Measurements from ENCODE around the gene JAM3.

The JAM3 gene

DNA sequence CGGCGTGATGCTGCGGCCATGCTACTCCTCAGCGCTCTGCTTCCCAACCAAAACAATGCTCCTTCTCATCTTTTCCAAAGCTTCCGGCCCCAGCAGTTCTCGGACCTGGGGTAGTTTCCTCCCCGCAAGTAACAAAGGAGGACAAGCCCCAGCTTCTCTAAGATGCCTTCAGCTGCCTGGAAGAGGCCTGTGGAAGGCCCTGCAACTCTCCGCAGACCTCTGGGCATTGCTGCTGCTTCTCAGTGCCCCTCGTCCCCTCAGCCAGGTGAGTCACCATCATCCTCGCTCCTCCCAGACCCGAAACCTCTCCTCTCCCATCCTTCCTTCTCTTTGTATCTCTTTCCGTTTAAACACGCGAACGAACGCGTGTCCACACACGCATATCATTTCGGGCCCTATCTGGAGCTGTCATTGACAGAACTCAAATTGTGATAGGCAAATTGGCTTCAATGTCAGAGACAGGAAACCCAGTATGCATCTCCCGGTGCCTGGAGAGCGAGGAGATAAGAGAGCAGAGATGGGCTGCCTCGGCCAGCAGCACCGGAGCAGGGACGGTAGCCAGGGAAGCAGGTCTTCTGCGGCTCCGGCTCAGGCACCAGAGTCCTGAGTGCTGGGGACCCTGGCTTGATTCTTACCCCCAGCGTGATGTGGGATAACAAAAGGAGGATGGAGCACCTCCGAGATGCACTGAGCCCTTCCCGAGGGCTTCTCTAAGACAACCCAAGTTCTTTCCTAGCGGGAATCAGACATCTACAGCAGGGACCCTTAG, 22.0 kb upstream of the JAM3 start:
- H3K4me3 ChIP-seq (ENCODE audit: low read length): no peak overlapping the region
- no peak overlapping the region for H2AFZ ChIP-seq (ENCODE audit: low read length)
- DNase-seq: no peak
- no peak overlapping the region for H3K4me2 ChIP-seq (ENCODE audit: low read depth, low read length)
- H3K9me3 ChIP-seq (replicated peaks; ENCODE audit: insufficient read depth, low read length): no peaks in the 10 kb centered on the region
- no peaks in the 10 kb centered on the region for H3K79me2 ChIP-seq (ENCODE audit: low read length)
- H3K9ac ChIP-seq (ENCODE audit: low read length): no peak overlapping the region
- no peaks in the 10 kb centered on the region for H3K27me3 ChIP-seq (replicated peaks; ENCODE audit: insufficient read depth, low read length)
- H3K9me2 ChIP-seq (replicated peaks; ENCODE audit: insufficient read depth, low read length): no peaks in the 10 kb centered on the region
- H3K36me3 ChIP-seq (replicated peaks; ENCODE audit: insufficient read depth, low read length): no peaks in the 10 kb centered on the region
- H4K20me1 ChIP-seq (ENCODE audit: insufficient read depth, low read length): no peaks in the 10 kb centered on the region
- no peak for TF ChIP-seq EZH2phosphoT487 (IDR thresholded peaks at IDR 0.05; ENCODE audit: low read length)
- TF ChIP-seq, protein P1, sequence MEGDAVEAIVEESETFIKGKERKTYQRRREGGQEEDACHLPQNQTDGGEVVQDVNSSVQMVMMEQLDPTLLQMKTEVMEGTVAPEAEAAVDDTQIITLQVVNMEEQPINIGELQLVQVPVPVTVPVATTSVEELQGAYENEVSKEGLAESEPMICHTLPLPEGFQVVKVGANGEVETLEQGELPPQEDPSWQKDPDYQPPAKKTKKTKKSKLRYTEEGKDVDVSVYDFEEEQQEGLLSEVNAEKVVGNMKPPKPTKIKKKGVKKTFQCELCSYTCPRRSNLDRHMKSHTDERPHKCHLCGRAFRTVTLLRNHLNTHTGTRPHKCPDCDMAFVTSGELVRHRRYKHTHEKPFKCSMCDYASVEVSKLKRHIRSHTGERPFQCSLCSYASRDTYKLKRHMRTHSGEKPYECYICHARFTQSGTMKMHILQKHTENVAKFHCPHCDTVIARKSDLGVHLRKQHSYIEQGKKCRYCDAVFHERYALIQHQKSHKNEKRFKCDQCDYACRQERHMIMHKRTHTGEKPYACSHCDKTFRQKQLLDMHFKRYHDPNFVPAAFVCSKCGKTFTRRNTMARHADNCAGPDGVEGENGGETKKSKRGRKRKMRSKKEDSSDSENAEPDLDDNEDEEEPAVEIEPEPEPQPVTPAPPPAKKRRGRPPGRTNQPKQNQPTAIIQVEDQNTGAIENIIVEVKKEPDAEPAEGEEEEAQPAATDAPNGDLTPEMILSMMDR (IDR thresholded peaks at IDR 0.05; ENCODE audit: low read length): no peak
- no peak for TF ChIP-seq EZH2 (optimal IDR thresholded peaks at IDR 0.05; ENCODE audit: low read depth, low read length)
- no peaks in the 10 kb centered on the region for H3K4me1 ChIP-seq (ENCODE audit: low read length)
- H3K27ac ChIP-seq (ENCODE audit: low read length): no peak overlapping the region
- no peaks in the 10 kb centered on the region for H3F3A ChIP-seq (ENCODE audit: insufficient read depth, low read length)

DNA sequence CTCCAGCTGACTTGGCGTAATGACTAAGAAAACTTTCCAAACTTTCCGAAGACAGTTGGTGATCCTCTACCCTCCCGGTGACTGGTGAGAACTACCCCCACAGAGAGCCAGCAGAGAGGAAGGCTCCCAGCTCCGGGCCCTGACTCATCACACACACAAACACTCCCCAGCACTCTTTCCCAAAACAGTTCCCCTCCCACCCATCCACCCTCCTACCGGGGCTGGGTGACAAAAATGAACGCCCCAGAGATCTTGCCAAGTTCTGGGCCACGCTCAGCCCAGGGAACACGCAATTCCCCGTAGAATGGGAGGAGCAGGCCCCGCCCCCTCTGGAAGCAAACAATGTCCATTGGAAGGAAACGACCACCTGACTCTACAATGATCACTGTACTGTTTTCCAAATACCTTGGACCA, 21.3 kb upstream of the JAM3 start:
- Histone ChIP-seq H3K4me3 (ENCODE audit: low read length) (no peak overlapping the region), H3K9me2 (replicated peaks; ENCODE audit: insufficient read depth, low read length) (no peaks in the 10 kb centered on the region), H3K4me2 (ENCODE audit: low read depth, low read length) (no peak overlapping the region), H4K20me1 (ENCODE audit: insufficient read depth, low read length) (no peaks in the 10 kb centered on the region), H2AFZ (ENCODE audit: low read length) (no peak overlapping the region), H3K79me2 (ENCODE audit: low read length) (no peaks in the 10 kb centered on the region), H3F3A (ENCODE audit: insufficient read depth, low read length) (no peaks in the 10 kb centered on the region), H3K9ac (ENCODE audit: low read length) (no peak overlapping the region), H3K9me3 (replicated peaks; ENCODE audit: insufficient read depth, low read length) (no peaks in the 10 kb centered on the region), H3K27me3 (replicated peaks; ENCODE audit: insufficient read depth, low read length) (no peaks in the 10 kb centered on the region), H3K27ac (ENCODE audit: low read length) (no peak overlapping the region), H3K4me1 (ENCODE audit: low read length) (no peaks in the 10 kb centered on the region), H3K36me3 (replicated peaks; ENCODE audit: insufficient read depth, low read length) (no peaks in the 10 kb centered on the region)
- TF ChIP-seq EZH2phosphoT487 (IDR thresholded peaks at IDR 0.05; ENCODE audit: low read length) (no peak), EZH2 (optimal IDR thresholded peaks at IDR 0.05; ENCODE audit: low read depth, low read length) (no peak)
- TF ChIP-seq, protein P1 (IDR thresholded peaks at IDR 0.05; ENCODE audit: low read length): no peak
- DNase-seq: no peak

DNA sequence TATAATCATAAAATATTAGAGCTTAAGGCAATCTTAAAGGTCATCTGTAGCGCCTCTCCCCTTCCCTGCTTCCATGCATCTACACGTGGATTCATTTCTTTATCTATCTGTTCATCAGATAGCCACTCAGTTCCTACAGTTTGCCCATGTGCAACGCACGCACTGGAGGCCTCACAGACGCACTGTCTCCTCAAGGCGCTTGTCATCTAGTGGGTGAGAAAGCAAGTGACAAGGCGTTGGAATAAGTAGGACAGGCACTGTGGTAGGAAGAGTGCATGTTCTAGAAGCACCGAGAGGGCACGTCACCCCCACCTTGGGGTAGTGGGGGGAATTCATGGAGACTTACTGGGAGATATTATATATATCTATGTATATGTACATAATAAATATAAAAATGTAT, 20.8 kb upstream of the JAM3 start:
- Histone ChIP-seq H3K9ac (ENCODE audit: low read length) (no peak overlapping the region), H3K36me3 (replicated peaks; ENCODE audit: insufficient read depth, low read length) (no peaks in the 10 kb centered on the region), H3K4me1 (ENCODE audit: low read length) (no peaks in the 10 kb centered on the region), H2AFZ (ENCODE audit: low read length) (no peak overlapping the region), H3K9me3 (replicated peaks; ENCODE audit: insufficient read depth, low read length) (no peaks in the 10 kb centered on the region), H3K9me2 (replicated peaks; ENCODE audit: insufficient read depth, low read length) (no peaks in the 10 kb centered on the region), H4K20me1 (ENCODE audit: insufficient read depth, low read length) (no peaks in the 10 kb centered on the region), H3F3A (ENCODE audit: insufficient read depth, low read length) (no peaks in the 10 kb centered on the region), H3K27me3 (replicated peaks; ENCODE audit: insufficient read depth, low read length) (no peaks in the 10 kb centered on the region), H3K27ac (ENCODE audit: low read length) (no peak overlapping the region), H3K4me2 (ENCODE audit: low read depth, low read length) (no peak overlapping the region), H3K79me2 (ENCODE audit: low read length) (no peaks in the 10 kb centered on the region), H3K4me3 (ENCODE audit: low read length) (no peak overlapping the region)
- TF ChIP-seq, protein P1 (IDR thresholded peaks at IDR 0.05; ENCODE audit: low read length): no peak
- TF ChIP-seq EZH2phosphoT487 (IDR thresholded peaks at IDR 0.05; ENCODE audit: low read length) (no peak), EZH2 (optimal IDR thresholded peaks at IDR 0.05; ENCODE audit: low read depth, low read length) (no peak)
- no peak for DNase-seq
